HepG2 (cell line): Measurements from ENCODE around the gene GALK2. TPM values are rescaled to one million over a fixed set of nuclear protein-coding genes. Genes with fewer than 3 reads are reported as not detected.
A peak's percentile ranks its signal among the peaks of the same experiment; 100 is the strongest.

Experiments
- CTCF ChIP-seq: sonication (generic); formaldehyde crosslinking; IDR thresholded peaks from 2 replicates; pipeline ENCODE4 v1.5.0; 2020; ENCODE audit warnings: mild to moderate bottlenecking, missing genetic modification reagents, moderate library complexity
- EHMT2 ChIP-seq: fragments of 200-600 bp; sonication (generic); IDR thresholded peaks from 2 replicates; pipeline ENCODE4 v1.7.0; 2017; ENCODE audit warnings: antibody characterized with exemption, low read depth, low read length, borderline replicate concordance
- FOXJ3 ChIP-seq: sonication (generic); formaldehyde crosslinking; IDR thresholded peaks from 2 replicates; pipeline ENCODE4 v1.4.0; 2020; ENCODE audit warnings: missing genetic modification reagents, mild to moderate bottlenecking, borderline replicate concordance
- MIER2 ChIP-seq: IDR thresholded peaks from 2 replicates; pipeline ENCODE4 v1.6.1; 2016; ENCODE audit warnings: missing biosample characterization, missing genetic modification reagents
- NFE2L1 ChIP-seq: sonication (generic); formaldehyde crosslinking; IDR thresholded peaks from 2 replicates; pipeline ENCODE4 v1.4.0; 2020; ENCODE audit warnings: missing genetic modification reagents, mild to moderate bottlenecking, borderline replicate concordance
- NR2C2 ChIP-seq: sonication (generic); formaldehyde crosslinking; IDR thresholded peaks from 2 replicates; pipeline ENCODE4 v1.4.0; 2020; ENCODE audit warnings: missing genetic modification reagents, mild to moderate bottlenecking, moderate library complexity, borderline replicate concordance
- POLR2AphosphoS5 ChIP-seq: IDR thresholded peaks from 2 replicates; pipeline ENCODE4 v1.6.1; 2012; ENCODE audit warnings: low read depth, low read length
- RFX3 ChIP-seq: IDR thresholded peaks from 2 replicates; pipeline ENCODE4 v1.6.1; 2016; ENCODE audit warnings: missing biosample characterization, missing genetic modification reagents
- RFX5 ChIP-seq: IDR thresholded peaks from 2 replicates; pipeline ENCODE4 v1.6.1; 2011; ENCODE audit warnings: low read depth, low read length, improper control_type of control experiment
- RXRA ChIP-seq: sonication (generic); formaldehyde crosslinking; IDR thresholded peaks from 2 replicates; pipeline ENCODE4 v1.5.1; 2020; ENCODE audit warnings: missing genetic modification reagents
- SALL1 ChIP-seq: sonication (generic); formaldehyde crosslinking; IDR thresholded peaks from 2 replicates; pipeline ENCODE4 v1.8.0; 2022; ENCODE audit warnings: mild to moderate bottlenecking, missing genetic modification reagents
- SUZ12 ChIP-seq: fragments of 150-350 bp; IDR thresholded peaks from 2 replicates; pipeline ENCODE4 v1.6.1; 2014; ENCODE audit warnings: low read depth, low read length
- TIGD3 ChIP-seq: sonication (generic); formaldehyde crosslinking; IDR thresholded peaks from 2 replicates; pipeline ENCODE4 v1.5.1; 2020; ENCODE audit warnings: mild to moderate bottlenecking, missing genetic modification reagents, borderline replicate concordance
- YEATS2 ChIP-seq: sonication (generic); formaldehyde crosslinking; IDR thresholded peaks from 2 replicates; pipeline ENCODE4 v1.4.0; 2020; ENCODE audit warnings: missing genetic modification reagents, borderline replicate concordance
- ZBTB20 ChIP-seq: sonication (generic); formaldehyde crosslinking; IDR thresholded peaks from 2 replicates; pipeline ENCODE4 v1.8.1; 2023; ENCODE audit warnings: missing genetic modification reagents, low read depth, mild to moderate bottlenecking, borderline replicate concordance
- ZFP1 ChIP-seq: IDR thresholded peaks from 2 replicates; pipeline ENCODE4 v1.6.1; 2016
- ZFY ChIP-seq: sonication (generic); formaldehyde crosslinking; IDR thresholded peaks from 2 replicates; pipeline ENCODE4 v1.4.0; 2020; ENCODE audit warnings: missing genetic modification reagents
- ZNF207 ChIP-seq: fragments of 450-650 bp; IDR thresholded peaks from 2 replicates; pipeline ENCODE4 v1.6.1; 2016; ENCODE audit warnings: antibody characterized with exemption, borderline replicate concordance
- ZNF451 ChIP-seq: sonication (generic); formaldehyde crosslinking; IDR thresholded peaks from 2 replicates; pipeline ENCODE4 v1.5.0; 2020; ENCODE audit warnings: mild to moderate bottlenecking, missing genetic modification reagents
- ZNF552 ChIP-seq: sonication (generic); formaldehyde crosslinking; IDR thresholded peaks from 2 replicates; pipeline ENCODE4 v1.9.0; 2022; ENCODE audit warnings: missing genetic modification reagents, mild to moderate bottlenecking, borderline replicate concordance
- ZNF660 ChIP-seq: sonication (generic); formaldehyde crosslinking; IDR thresholded peaks from 2 replicates; pipeline ENCODE4 v1.5.1; 2020; ENCODE audit warnings: mild to moderate bottlenecking, low read depth, missing genetic modification reagents, borderline replicate concordance
- ZNF709 ChIP-seq: sonication (generic); formaldehyde crosslinking; IDR thresholded peaks from 2 replicates; pipeline ENCODE4 v1.5.0; 2020; ENCODE audit warnings: mild to moderate bottlenecking, missing genetic modification reagents
- polyA plus RNA-seq, 8 experiments: library from polyadenylated mRNA; depleted of rRNA in 3 of 8; stranded (reverse) in 7 of 8; unstranded in 1 of 8; fragments of >200 nt; fragmentation: Illumina TruSeq in 4 of 8; extraction: Trizol in 4 of 8; gene quantifications; 2 replicates each; pipeline versions ENCODE4 v1.2.1 to v1.2.3, GENCODE V29; 2011 to 2016; ENCODE audit warnings: low read depth in 4 of 8, missing spikeins in 1 of 8, mixed read lengths in 1 of 8; ENCODE audit not compliant: insufficient read depth in 1 of 8
- total RNA-seq, 5 experiments: library from RNA; depleted of rRNA; stranded (reverse); fragments of >200 nt; fragmentation: Illumina TruSeq; extraction: Trizol; gene quantifications; 2 replicates each; pipeline ENCODE4 v1.2.3, GENCODE V29; 2016; ENCODE audit warnings: low read depth in 1 of 5
- TF ChIP-seq, protein P1 (sequence below): IDR thresholded peaks from 2 replicates; pipeline ENCODE4 v1.6.1; 2018; ENCODE audit warnings: missing genetic modification reagents, mild to moderate bottlenecking, missing compliant biosample characterization
- TF ChIP-seq, protein P2 (sequence below): sonication (generic); formaldehyde crosslinking; IDR thresholded peaks from 2 replicates; pipeline ENCODE4 v1.8.1; 2022; ENCODE audit warnings: mild to moderate bottlenecking, missing genetic modification reagents
- TF ChIP-seq, protein P3 (sequence below): IDR thresholded peaks from 2 replicates; pipeline ENCODE4 v1.6.1; 2016; ENCODE audit warnings: missing genetic modification reagents, missing compliant biosample characterization

GALK2 gene
- total and polyA plus RNA-seq, 2 of the 13 experiments (the other 11 are each of a cell fraction or from before 2014, with no cell fraction given), result 17.6 to 32.8 TPM

DNA sequence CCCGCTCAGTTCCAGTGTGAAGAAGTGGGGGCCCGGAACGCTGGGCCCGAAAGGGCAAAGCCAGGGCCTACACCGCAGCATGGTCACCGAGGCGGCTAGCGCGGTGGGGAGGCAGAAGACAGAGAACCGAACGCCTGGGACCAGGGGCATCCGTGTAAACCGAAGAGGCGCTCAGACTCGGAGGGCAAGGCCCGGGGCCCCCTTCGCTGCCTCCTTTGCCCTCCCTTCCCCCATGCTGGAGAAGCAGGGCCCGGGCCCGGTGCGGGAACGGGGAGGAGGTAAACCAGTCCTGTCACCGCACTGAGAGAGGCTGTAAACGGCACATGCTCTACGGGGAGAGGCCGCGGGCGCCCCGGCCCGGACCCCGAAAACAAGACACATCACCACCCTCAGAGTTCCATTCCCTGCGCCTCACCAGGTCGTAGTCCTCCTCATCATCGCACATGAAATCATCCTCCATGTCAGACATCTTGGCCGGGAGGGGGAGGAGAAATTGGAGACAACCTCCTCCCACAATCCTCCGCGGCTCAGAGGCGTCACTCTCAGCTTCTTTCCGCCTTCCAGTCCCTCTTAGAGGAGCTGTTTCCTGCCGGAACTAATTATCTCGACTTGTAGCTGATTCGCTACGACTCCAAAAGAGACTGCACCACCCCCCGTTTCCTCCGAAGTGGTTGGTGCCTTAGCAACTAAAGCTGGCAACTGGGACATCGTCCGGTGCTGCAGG lies 14.8 kb upstream of the GALK2 start, which contains the start of gene COPS2 (continued):
- TF ChIP-seq TIGD3 (CRISPR knock-in tag), result 0 out of 2 replicates have a peak, but pooled peaks have one; percentile 63
- TF ChIP-seq SALL1, result peak; percentile 84
- peak; percentile 87 for TF ChIP-seq ZFP1
- TF ChIP-seq ZBTB20 (CRISPR knock-in tag), result peak; percentile 38; the same call in 1 of the 2 replicates
- peak; percentile 93 for TF ChIP-seq ZNF451 (CRISPR knock-in tag)
- peak; percentile 59; the same call in 1 of the 2 replicates for TF ChIP-seq MIER2 (CRISPR knock-in tag)
- TF ChIP-seq RXRA, result peak; percentile 50; the same call in 1 of the 2 replicates
- no peak for TF ChIP-seq ZNF207
- peak; percentile 96 for TF ChIP-seq YEATS2 (CRISPR knock-in tag)
- TF ChIP-seq ZFY (CRISPR knock-in tag), result peak; percentile 95
- TF ChIP-seq, protein P1, sequence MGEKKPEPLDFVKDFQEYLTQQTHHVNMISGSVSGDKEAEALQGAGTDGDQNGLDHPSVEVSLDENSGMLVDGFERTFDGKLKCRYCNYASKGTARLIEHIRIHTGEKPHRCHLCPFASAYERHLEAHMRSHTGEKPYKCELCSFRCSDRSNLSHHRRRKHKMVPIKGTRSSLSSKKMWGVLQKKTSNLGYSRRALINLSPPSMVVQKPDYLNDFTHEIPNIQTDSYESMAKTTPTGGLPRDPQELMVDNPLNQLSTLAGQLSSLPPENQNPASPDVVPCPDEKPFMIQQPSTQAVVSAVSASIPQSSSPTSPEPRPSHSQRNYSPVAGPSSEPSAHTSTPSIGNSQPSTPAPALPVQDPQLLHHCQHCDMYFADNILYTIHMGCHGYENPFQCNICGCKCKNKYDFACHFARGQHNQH (CRISPR knock-in tag), result peak; percentile 69
- TF ChIP-seq ZNF660 (CRISPR knock-in tag), result no peak
- TF ChIP-seq FOXJ3, result peak; percentile 56; the same call in 1 of the 2 replicates
- peak; percentile 77 for TF ChIP-seq RFX3 (CRISPR knock-in tag)
- peak; percentile 67; the same call in 1 of the 2 replicates for TF ChIP-seq RFX5
- TF ChIP-seq, protein P2, sequence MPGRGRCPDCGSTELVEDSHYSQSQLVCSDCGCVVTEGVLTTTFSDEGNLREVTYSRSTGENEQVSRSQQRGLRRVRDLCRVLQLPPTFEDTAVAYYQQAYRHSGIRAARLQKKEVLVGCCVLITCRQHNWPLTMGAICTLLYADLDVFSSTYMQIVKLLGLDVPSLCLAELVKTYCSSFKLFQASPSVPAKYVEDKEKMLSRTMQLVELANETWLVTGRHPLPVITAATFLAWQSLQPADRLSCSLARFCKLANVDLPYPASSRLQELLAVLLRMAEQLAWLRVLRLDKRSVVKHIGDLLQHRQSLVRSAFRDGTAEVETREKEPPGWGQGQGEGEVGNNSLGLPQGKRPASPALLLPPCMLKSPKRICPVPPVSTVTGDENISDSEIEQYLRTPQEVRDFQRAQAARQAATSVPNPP, result no peak; the same call in 1 of the 2 replicates
- TF ChIP-seq, protein P3, sequence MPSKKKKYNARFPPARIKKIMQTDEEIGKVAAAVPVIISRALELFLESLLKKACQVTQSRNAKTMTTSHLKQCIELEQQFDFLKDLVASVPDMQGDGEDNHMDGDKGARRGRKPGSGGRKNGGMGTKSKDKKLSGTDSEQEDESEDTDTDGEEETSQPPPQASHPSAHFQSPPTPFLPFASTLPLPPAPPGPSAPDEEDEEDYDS (CRISPR knock-in tag), result no peak
- peak; percentile 54 for TF ChIP-seq NR2C2 (CRISPR knock-in tag)
- peak; percentile 84; the same call in 1 of the 2 replicates for TF ChIP-seq EHMT2
- TF ChIP-seq POLR2AphosphoS5, result peak; percentile 85
- no peak for TF ChIP-seq NFE2L1 (CRISPR knock-in tag)
- TF ChIP-seq CTCF (CRISPR knock-in tag), result peak; percentile 15
- peak; percentile 47; the same call in 1 of the 2 replicates for TF ChIP-seq SUZ12
- TF ChIP-seq ZNF709 (CRISPR knock-in tag), result 0 out of 2 replicates have a peak, but pooled peaks have one; percentile 57
- 0 out of 2 replicates have a peak, but pooled peaks have one; percentile 15 for TF ChIP-seq ZNF552 (CRISPR knock-in tag)
